OCI-LY7 (cell line): ENCODE results near the gene COX7A2. TPM values are rescaled to one million over a fixed set of nuclear protein-coding genes. Genes with fewer than 3 reads are reported as not detected.

Experiments
- BruUV-seq: library from RNA; stranded (reverse); fragments of 400-500 nt; replicated peaks from 2 replicates; lab custom pipeline; 2021; lab: Mats Ljungman, UMichigan
- CTCF ChIA-PET: fragments of 300-600 bp; sonication (Branson Sonifier 250); formaldehyde crosslinking; loops from one replicate; lab custom pipeline; 2022; ENCODE audit warnings: antibody characterized with exemption; ENCODE audit not compliant: unreplicated experiment; lab: Charles Lee
- POLR2A ChIA-PET: fragments of 300-600 bp; sonication (Branson Sonifier 250); formaldehyde crosslinking; loops from one replicate; lab custom pipeline; 2022; ENCODE audit warnings: antibody characterized with exemption; lab: Charles Lee
- DNase-seq: peaks from one replicate; pipeline ENCODE4 v3.0.0-alpha.2; 2015; ENCODE audit warnings: low spot score
- H2AFZ ChIP-seq: fragments of 200-600 bp; sonication (generic), shearing (Covaris generic); 2 replicates; pipeline ENCODE4 v1.6.1; 2014; ENCODE audit warnings: mild to moderate bottlenecking, antibody characterized with exemption, low read length, moderate library complexity
- H3K27ac ChIP-seq: fragments of 200-600 bp; sonication (generic); 2 replicates; pipeline ENCODE4 v1.5.1; 2014; ENCODE audit warnings: mixed run types, low read depth, mild to moderate bottlenecking, moderate library complexity, low read length, inconsistent platforms; ENCODE audit not compliant: poor library complexity, severe bottlenecking
- H3K36me3 ChIP-seq: fragments of 200-600 bp; sonication (generic); 2 replicates; pipeline ENCODE4 v1.6.1; 2014; ENCODE audit warnings: mild to moderate bottlenecking, antibody characterized with exemption, low read length, moderate library complexity, mixed read lengths; ENCODE audit not compliant: insufficient read depth
- H3K4me1 ChIP-seq: fragments of 200-600 bp; sonication (generic); 2 replicates; pipeline ENCODE4 v1.5.1; 2014; ENCODE audit warnings: mild to moderate bottlenecking, low read length; ENCODE audit not compliant: insufficient read depth, poor library complexity, severe bottlenecking
- H3K4me2 ChIP-seq: fragments of 200-600 bp; sonication (generic); 2 replicates; pipeline ENCODE4 v1.6.1; 2014; ENCODE audit warnings: mild to moderate bottlenecking, low read length
- H3K4me3 ChIP-seq: fragments of 200-600 bp; sonication (generic); 2 replicates; pipeline ENCODE4 v1.5.1; 2014; ENCODE audit warnings: mild to moderate bottlenecking, low read depth, low read length; ENCODE audit not compliant: poor library complexity, severe bottlenecking
- H3K79me2 ChIP-seq: fragments of 200-600 bp; sonication (generic); 2 replicates; pipeline ENCODE4 v1.6.1; 2016; ENCODE audit warnings: low read depth, mild to moderate bottlenecking, low read length, moderate library complexity, mixed read lengths; ENCODE audit not compliant: insufficient read depth
- H3K9me2 ChIP-seq: fragments of 200-600 bp; sonication (generic); 2 replicates; pipeline ENCODE4 v1.6.1; 2016; ENCODE audit warnings: mild to moderate bottlenecking, low read length, mixed read lengths; ENCODE audit not compliant: insufficient read depth
- H3K9me3 ChIP-seq: fragments of 200-600 bp; sonication (generic); 2 replicates; pipeline ENCODE4 v1.6.1; 2014; ENCODE audit warnings: mild to moderate bottlenecking, mixed run types, low read length, mixed read lengths
- H4K20me1 ChIP-seq: fragments of 200-600 bp; sonication (generic); 2 replicates; pipeline ENCODE4 v1.6.1; 2014; ENCODE audit warnings: mild to moderate bottlenecking, antibody characterized with exemption, low read length, moderate library complexity, mixed read lengths; ENCODE audit not compliant: insufficient read depth
- CTCF ChIP-seq: fragments of 200-600 bp; sonication (generic); conservative IDR thresholded peaks from 2 replicates; pipeline ENCODE4 v1.5.1; 2014; ENCODE audit warnings: mild to moderate bottlenecking, antibody characterized with exemption, low read length, moderate library complexity, mixed read lengths
- EZH2phosphoT487 ChIP-seq: fragments of 200-600 bp; sonication (generic); IDR thresholded peaks from 2 replicates; pipeline ENCODE4 v1.6.1; 2018; ENCODE audit warnings: low read depth, borderline replicate concordance, mild to moderate bottlenecking, mixed run types, antibody characterized with exemption, low read length, moderate library complexity, mixed read lengths
- intact Hi-C: fragments of 100-400 bp; cut with micrococcal nuclease; formaldehyde crosslinking; loops from one replicate; pipeline ENCODE4 v1.10.0; 2022; ENCODE audit not compliant: unreplicated experiment
- total RNA-seq, 2 experiments: library from RNA; depleted of rRNA in 1 of 2; stranded (reverse); fragments of >200 nt in 1 of 2; shearing (Covaris generic) in 1 of 2; gene quantifications; 2 replicates each; pipeline ENCODE4 v1.2.3, GENCODE V29; 2014 to 2022

The COX7A2 gene
- total RNA-seq, 2 experiments from 2014 or later = 210 to 403 TPM

- no peaks in the 10 kb centered on the region for H3K4me1 ChIP-seq
- no peak overlapping the region for H2AFZ ChIP-seq
- no peak overlapping the region for H3K4me3 ChIP-seq
- H3K9me3 ChIP-seq = no peaks in the 10 kb centered on the region
- H3K36me3 ChIP-seq = no peaks in the 10 kb centered on the region
- intact Hi-C loops = no loop called here
- ChIA-PET POLR2A (interaction anchor here (0.5 to 1.6 kb wide), 2 partner anchors 7 to 106 kb away, joined by 3 to 5 read pairs; no protein-coding TSS in a partner anchor), CTCF (no interaction called here)
- no peaks in the 10 kb centered on the region for H3K9me2 ChIP-seq
- H3K79me2 ChIP-seq = no peaks in the 10 kb centered on the region
- H4K20me1 ChIP-seq = no peaks in the 10 kb centered on the region
- DNase-seq = no peak
- BruUV-seq = no TSS peak
- no peak overlapping the region for H3K4me2 ChIP-seq
- TF ChIP-seq CTCF = no peak
- H3K27ac ChIP-seq = no peak overlapping the region
Observed at GRCh38 chr6:75204217-75204958, 39.2 kb downstream of the COX7A2 start.

- H3K36me3 ChIP-seq = no peaks in the 10 kb centered on the region
- H3K4me2 ChIP-seq = no peak overlapping the region
- no peaks in the 10 kb centered on the region for H3K4me1 ChIP-seq
- no peaks in the 10 kb centered on the region for H3K79me2 ChIP-seq
- no peak overlapping the region for H3K27ac ChIP-seq
- TF ChIP-seq CTCF = no peak
- no peak for TF ChIP-seq EZH2phosphoT487
- CTCF ChIA-PET = no interaction called here
- H3K9me2 ChIP-seq = no peaks in the 10 kb centered on the region
- H3K9me3 ChIP-seq = no peaks in the 10 kb centered on the region
- POLR2A ChIA-PET = interaction anchor here (0.5 to 1.6 kb wide), 2 partner anchors 8 to 105 kb away, joined by 3 to 5 read pairs; no protein-coding TSS in a partner anchor
- H3K4me3 ChIP-seq = no peak overlapping the region
- no TSS peak for BruUV-seq
- no peak for DNase-seq
- intact Hi-C loops = no loop called here
- no peak overlapping the region for H2AFZ ChIP-seq
- H4K20me1 ChIP-seq = no peaks in the 10 kb centered on the region
Observed at GRCh38 chr6:75203721-75204120, 39.9 kb downstream of the COX7A2 start.

- Histone ChIP-seq H3K27ac (no peak overlapping the region), H3K36me3 (no peaks in the 10 kb centered on the region), H2AFZ (no peak overlapping the region), H4K20me1 (no peaks in the 10 kb centered on the region), H3K9me2 (no peaks in the 10 kb centered on the region), H3K9me3 (no peaks in the 10 kb centered on the region), H3K4me2 (no peak overlapping the region), H3K4me3 (no peak overlapping the region), H3K4me1 (no peaks in the 10 kb centered on the region), H3K79me2 (no peaks in the 10 kb centered on the region)
- TF ChIP-seq CTCF (no peak), EZH2phosphoT487 (no peak)
- ChIA-PET POLR2A (interaction anchor here (1.6 kb wide), 1 partner anchor 9 kb away, joined by 5 read pairs; no protein-coding TSS in a partner anchor), CTCF (no interaction called here)
- intact Hi-C loops = no loop called here
- DNase-seq = no peak
- BruUV-seq = no TSS peak
Observed at GRCh38 chr6:75202676-75203131, 40.9 kb downstream of the COX7A2 start.
